Peyer's patch (tissue), 4 donors: ENCODE data around the gene HTRA3. TPM values are rescaled to one million over a fixed set of nuclear protein-coding genes. Genes with fewer than 3 reads are reported as not detected.
A peak's percentile ranks its signal among the peaks of the same experiment; 100 is the strongest.

ENCODE experiments used
- DNase-seq, 3 donors: peaks; one replicate each; pipeline ENCODE4 v3.0.0-alpha.2; 2017 to 2019
- H3K27ac ChIP-seq, 4 donors: fragments of 200-600 bp; sonication (generic); one replicate each; pipeline ENCODE4 v1.5.1; 2016 to 2019
- H3K27me3 ChIP-seq, 2 donors: fragments of 200-600 bp; sonication (generic); one replicate each; pipeline ENCODE4 v1.5.1; 2019
- H3K36me3 ChIP-seq, 3 donors: fragments of 200-600 bp; sonication (generic); one replicate each; pipeline ENCODE4 v1.5.1; 2016 to 2019
- H3K4me1 ChIP-seq, 4 donors: fragments of 200-600 bp; sonication (generic); one replicate each; pipeline ENCODE4 v1.5.1; 2016 to 2019
- H3K4me3 ChIP-seq, 4 donors: fragments of 200-600 bp; sonication (generic); 1 replicate in 3 of 4; 2 replicates in 1 of 4; pipeline ENCODE4 v1.5.1; 2016 to 2019; ENCODE audit warnings: mild to moderate bottlenecking in 1 of 4
- H3K9me3 ChIP-seq, 4 donors: fragments of 200-600 bp; sonication (generic); one replicate each; pipeline ENCODE4 v1.5.1; 2016 to 2019; ENCODE audit warnings: mild to moderate bottlenecking in 1 of 4
- POLR2A ChIP-seq, 2 donors: fragments of 450-650 bp; IDR thresholded peaks; one replicate each; pipeline ENCODE4 v1.5.1; 2017; ENCODE audit warnings: antibody characterized with exemption in 2 of 2, mild to moderate bottlenecking in 2 of 2, moderate library complexity in 2 of 2
- total RNA-seq, 4 donors: library from RNA; depleted of rRNA; stranded (reverse); fragments of >200 nt; gene quantifications; one replicate each; pipeline ENCODE4 v1.1.0, GENCODE V29; 2016
- TF ChIP-seq, protein P1 (sequence below), 6 experiments: fragments of 450-650 bp in 4 of 6; fragments of 200-600 bp in 2 of 6; sonication (generic) in 1 of 6; IDR thresholded peaks; one replicate each; pipeline ENCODE4 v1.5.1; 2017 to 2019; ENCODE audit warnings: antibody characterized with exemption in 6 of 6, mild to moderate bottlenecking in 3 of 6, moderate library complexity in 1 of 6

HTRA3 gene
- total RNA-seq, 4 donors from 2014 or later = 3.3 to 43.7 (median 7.9) TPM

DNA sequence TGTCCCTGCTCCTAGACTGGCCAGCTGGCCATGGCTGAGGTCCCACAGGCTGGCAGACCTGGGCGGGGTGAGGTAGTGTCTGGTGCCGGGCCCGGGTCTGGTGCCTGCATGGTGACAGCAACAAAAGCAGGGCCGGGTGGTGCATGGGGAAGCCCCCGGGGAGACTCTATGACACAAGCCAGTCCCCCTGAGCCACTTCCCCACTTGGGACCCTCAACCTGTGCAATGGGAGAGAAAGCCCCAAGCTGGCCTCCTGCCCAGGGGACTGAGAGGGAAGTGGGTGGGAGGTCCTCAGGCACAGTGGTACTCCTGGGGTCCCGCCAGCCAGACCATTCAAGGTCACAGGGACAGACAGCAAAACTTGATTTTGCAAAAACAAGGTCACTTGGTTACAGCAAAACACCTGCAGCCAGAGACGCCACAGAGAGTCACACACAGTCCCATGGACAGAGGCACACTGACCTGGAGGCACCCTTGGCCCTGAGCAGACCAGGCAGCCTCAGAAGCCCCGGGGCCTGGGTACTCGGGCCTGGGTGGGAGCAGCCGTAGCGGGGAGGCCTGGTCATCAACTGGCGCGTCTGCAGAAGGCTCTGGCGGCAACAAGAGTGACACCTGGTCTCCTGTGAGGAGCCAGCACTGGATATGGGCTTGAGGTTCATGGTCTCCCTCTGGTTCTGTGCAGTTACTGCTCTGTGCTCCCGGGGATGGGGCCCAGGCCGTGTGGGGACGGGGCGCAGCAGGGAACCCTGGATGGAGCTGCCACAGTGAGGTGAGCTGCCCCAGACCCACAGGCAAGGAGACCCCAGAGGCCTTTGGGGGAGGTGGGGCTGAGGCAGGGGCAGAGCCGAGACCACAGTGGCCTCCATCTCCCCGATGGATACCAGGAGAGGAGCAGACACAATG is 60.6 kb downstream of the HTRA3 start:
- no peak for TF ChIP-seq POLR2A (IDR thresholded peaks at IDR 0.05)
- TF ChIP-seq, protein P1, sequence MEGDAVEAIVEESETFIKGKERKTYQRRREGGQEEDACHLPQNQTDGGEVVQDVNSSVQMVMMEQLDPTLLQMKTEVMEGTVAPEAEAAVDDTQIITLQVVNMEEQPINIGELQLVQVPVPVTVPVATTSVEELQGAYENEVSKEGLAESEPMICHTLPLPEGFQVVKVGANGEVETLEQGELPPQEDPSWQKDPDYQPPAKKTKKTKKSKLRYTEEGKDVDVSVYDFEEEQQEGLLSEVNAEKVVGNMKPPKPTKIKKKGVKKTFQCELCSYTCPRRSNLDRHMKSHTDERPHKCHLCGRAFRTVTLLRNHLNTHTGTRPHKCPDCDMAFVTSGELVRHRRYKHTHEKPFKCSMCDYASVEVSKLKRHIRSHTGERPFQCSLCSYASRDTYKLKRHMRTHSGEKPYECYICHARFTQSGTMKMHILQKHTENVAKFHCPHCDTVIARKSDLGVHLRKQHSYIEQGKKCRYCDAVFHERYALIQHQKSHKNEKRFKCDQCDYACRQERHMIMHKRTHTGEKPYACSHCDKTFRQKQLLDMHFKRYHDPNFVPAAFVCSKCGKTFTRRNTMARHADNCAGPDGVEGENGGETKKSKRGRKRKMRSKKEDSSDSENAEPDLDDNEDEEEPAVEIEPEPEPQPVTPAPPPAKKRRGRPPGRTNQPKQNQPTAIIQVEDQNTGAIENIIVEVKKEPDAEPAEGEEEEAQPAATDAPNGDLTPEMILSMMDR (IDR thresholded peaks at IDR 0.05) = no peak
- peak in 1 of 3 donors; percentile 37 for DNase-seq

DNA sequence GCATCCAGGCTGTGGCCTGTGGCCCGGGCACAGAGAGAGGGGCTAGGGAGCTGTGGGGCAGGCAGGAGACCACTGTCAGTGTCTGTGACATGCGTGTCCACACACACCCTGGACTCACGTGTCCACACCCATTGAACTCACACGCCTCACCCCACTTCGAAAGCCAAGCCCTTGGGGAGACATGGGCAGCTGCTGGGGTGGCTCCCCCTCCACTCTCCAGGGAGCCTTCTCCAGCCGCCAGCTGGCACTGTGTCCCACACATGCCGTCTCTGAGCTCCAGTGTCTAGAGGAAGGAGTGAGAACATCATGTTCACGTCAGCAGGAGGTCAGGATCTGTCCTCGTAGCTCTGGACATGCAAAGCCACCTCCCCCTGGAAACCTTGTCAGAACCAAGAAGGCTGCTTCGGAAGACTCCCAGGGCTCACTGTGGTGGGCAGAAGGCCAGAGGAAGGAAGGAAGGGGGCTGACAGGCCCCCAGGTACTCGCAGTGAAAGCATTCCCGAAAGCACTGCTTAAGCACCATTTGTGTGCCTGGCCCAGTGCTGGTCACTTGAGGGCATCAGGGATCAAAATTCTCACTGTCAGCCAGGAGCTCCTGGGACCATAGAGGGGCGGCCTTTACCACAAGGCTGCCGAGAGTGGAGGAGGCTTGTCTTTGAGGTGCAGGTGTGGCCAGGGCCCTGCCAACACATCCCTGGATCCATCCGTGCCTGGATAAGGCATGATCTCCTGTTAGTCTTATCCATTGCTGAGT is 61.4 kb downstream of the HTRA3 start:
- Histone ChIP-seq H3K4me1 (no peaks in the 10 kb centered on the region), H3K27me3 (no peaks in the 10 kb centered on the region), H3K9me3 (no peaks in the 10 kb centered on the region), H3K4me3 (no peak overlapping the region), H3K27ac (no peak overlapping the region), H3K36me3 (no peaks in the 10 kb centered on the region)
- TF ChIP-seq POLR2A (IDR thresholded peaks at IDR 0.05) = no peak
- TF ChIP-seq, protein P1 (IDR thresholded peaks at IDR 0.05) = no peak
- peak in 1 of 3 donors; percentile 46 for DNase-seq

More for the DNA sequence above, 60.6 kb downstream of the HTRA3 start:
- Histone ChIP-seq H3K4me3 (no peak overlapping the region), H3K27ac (no peak overlapping the region), H3K36me3 (no peaks in the 10 kb centered on the region), H3K27me3 (no peaks in the 10 kb centered on the region), H3K9me3 (no peaks in the 10 kb centered on the region), H3K4me1 (no peaks in the 10 kb centered on the region)

DNA sequence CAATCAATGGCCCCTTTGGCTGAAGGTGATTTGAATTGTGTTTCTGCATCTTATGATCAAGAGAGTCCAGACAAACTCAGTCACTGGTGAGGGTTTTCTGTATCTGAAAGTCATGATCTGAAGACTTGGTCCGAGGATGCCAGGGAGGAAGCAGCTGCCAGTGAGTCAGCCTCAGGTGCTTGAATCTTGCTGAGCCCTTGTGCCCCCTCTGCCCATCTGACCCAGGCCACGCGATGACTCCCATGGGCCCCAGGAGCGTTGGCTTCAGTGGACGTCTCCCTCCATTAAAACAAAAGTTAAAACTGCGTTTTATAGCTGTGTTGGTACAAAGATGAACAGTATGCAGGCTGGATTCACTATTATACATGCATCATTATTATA is 62.0 kb downstream of the HTRA3 start:
- no peaks in the 10 kb centered on the region for H3K4me1 ChIP-seq
- no peaks in the 10 kb centered on the region for H3K36me3 ChIP-seq
- H3K27ac ChIP-seq = no peak overlapping the region
- TF ChIP-seq, protein P1 (IDR thresholded peaks at IDR 0.05) = no peak
- TF ChIP-seq POLR2A (IDR thresholded peaks at IDR 0.05) = no peak
- no peaks in the 10 kb centered on the region for H3K27me3 ChIP-seq
- H3K4me3 ChIP-seq = no peak overlapping the region
- peak in 1 of 3 donors; percentile 14 for DNase-seq
- no peaks in the 10 kb centered on the region for H3K9me3 ChIP-seq

DNA sequence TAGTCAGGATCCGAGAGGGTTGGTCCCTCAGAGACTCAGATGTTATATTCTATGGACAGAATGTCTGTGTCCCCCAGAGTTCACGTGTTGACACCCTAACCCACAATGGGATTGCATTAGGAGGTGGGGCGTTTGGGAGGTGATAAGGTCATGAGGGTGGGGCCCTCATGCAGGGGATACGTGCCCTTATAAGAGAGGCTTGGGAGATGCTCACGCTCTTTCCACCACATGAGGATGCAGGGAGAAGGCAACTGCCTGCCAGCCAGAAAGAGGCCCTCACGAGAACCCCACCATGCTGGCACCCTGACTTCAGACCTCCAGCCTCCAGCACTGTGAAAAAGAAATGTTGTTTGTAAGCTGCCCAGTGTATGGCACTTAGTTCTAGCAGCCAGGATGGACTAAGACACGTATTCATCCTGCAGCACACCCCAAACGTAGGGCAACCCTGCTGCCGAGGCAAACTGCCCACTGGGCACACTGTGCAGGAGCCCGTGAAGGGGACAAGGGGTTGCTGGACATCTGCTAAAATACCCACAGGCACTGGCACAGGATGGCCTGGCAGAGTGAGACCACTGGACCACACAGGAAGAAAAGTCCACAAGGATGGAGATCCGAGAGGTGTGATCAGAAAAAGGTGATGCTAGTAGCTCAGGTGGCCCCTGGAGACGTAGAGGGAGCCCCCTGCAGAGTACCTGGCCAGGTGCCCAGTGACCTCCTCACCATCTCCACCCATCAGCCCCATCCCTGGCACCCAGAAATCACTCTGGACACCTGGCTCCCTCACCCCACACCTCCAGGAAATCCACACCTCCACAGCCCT is 62.7 kb downstream of the HTRA3 start:
- H3K4me3 ChIP-seq = no peak overlapping the region
- no peaks in the 10 kb centered on the region for H3K27me3 ChIP-seq
- TF ChIP-seq POLR2A (IDR thresholded peaks at IDR 0.05) = no peak
- TF ChIP-seq, protein P1 (IDR thresholded peaks at IDR 0.05) = no peak
- H3K4me1 ChIP-seq = no peaks in the 10 kb centered on the region
- no peaks in the 10 kb centered on the region for H3K36me3 ChIP-seq
- DNase-seq = peak in 1 of 3 donors; percentile 34
- H3K9me3 ChIP-seq = no peaks in the 10 kb centered on the region
- H3K27ac ChIP-seq = no peak overlapping the region

DNA sequence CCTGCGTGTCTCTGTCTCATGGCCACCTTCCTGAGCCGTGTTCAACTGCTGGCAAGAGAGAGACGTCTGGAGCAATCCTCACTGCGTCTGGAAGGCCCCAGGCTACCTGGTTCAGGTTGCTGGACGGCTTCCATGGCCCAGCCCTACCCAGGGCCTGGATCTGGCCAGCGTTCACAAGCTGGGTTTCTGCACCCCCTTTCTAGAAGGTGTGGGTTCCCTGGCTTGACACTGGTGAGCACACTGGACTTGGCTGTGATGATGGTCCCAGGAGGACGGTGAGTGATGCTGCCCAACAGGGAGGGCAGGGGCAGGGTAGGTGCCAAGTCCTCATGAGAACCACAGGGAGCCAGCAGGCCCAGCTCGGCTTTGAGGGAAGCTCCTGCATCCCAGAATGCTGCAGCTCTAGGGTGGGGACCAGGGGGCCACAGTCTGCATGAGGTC is 63.4 kb downstream of the HTRA3 start:
- Histone ChIP-seq H3K4me1 (no peaks in the 10 kb centered on the region), H3K27me3 (no peaks in the 10 kb centered on the region), H3K27ac (no peak overlapping the region), H3K36me3 (no peaks in the 10 kb centered on the region), H3K4me3 (no peak overlapping the region), H3K9me3 (no peaks in the 10 kb centered on the region)
- no peak for TF ChIP-seq POLR2A (IDR thresholded peaks at IDR 0.05)
- TF ChIP-seq, protein P1 (IDR thresholded peaks at IDR 0.05) = no peak
- peak in 1 of 3 donors; percentile 34 for DNase-seq
